Choroid plexus epithelial cell (primary cell): Measurements from ENCODE around the gene BZW2.

Experiments
- DNase-seq: peaks from one replicate; pipeline ENCODE4 v3.0.0-alpha.2; 2010; ENCODE audit warnings: low read depth
- H3K4me3 ChIP-seq: 2 replicates; pipeline ENCODE4 v1.5.1; 2011; ENCODE audit warnings: low read depth, mild to moderate bottlenecking, control low read depth, low read length, moderate library complexity
- CTCF ChIP-seq: conservative IDR thresholded peaks from 2 replicates; pipeline ENCODE4 v1.5.1; 2011; ENCODE audit warnings: low read depth, mild to moderate bottlenecking, control low read depth, inconsistent platforms, low read length, moderate library complexity

Gene BZW2

GRCh38 chr7:16650266-16650665 lies 4.3 kb downstream of the BZW2 start:
- no peak overlapping the region for H3K4me3 ChIP-seq
- DNase-seq, result no peak
- TF ChIP-seq CTCF, result no peak

- peak; percentile 28 for DNase-seq
- TF ChIP-seq CTCF, result no peak
These were observed 5.6 kb downstream of the BZW2 start for GRCh38 chr7:16651396-16652239.

GRCh38 chr7:16652240-16652583 lies 6.2 kb downstream of the BZW2 start:
- H3K4me3 ChIP-seq, result no peak overlapping the region
- no peak for DNase-seq
- no peak for TF ChIP-seq CTCF

More at GRCh38 chr7:16651396-16652239, 5.6 kb downstream of the BZW2 start:
- no peak overlapping the region for H3K4me3 ChIP-seq

- no peak overlapping the region for H3K4me3 ChIP-seq
- no peak for TF ChIP-seq CTCF
- DNase-seq, result no peak
These were observed 6.9 kb downstream of the BZW2 start for GRCh38 chr7:16652888-16653287.

- DNase-seq, result no peak
- no peak for TF ChIP-seq CTCF
- H3K4me3 ChIP-seq, result no peak overlapping the region
These were observed 9.4 kb downstream of the BZW2 start for GRCh38 chr7:16655394-16655793.

- no peak for TF ChIP-seq CTCF
- no peak for DNase-seq
- no peak overlapping the region for H3K4me3 ChIP-seq
These were observed 10.2 kb downstream of the BZW2 start for GRCh38 chr7:16656141-16656540.
